ENCODE measurements around the gene BMPR1A. TPM values are rescaled to one million over a fixed set of nuclear protein-coding genes. Genes with fewer than 3 reads are reported as not detected.

The BMPR1A gene
- total RNA-seq, 3 donors from 2014 or later: 49.8 to 87.2 (median 57.4) TPM

DNA sequence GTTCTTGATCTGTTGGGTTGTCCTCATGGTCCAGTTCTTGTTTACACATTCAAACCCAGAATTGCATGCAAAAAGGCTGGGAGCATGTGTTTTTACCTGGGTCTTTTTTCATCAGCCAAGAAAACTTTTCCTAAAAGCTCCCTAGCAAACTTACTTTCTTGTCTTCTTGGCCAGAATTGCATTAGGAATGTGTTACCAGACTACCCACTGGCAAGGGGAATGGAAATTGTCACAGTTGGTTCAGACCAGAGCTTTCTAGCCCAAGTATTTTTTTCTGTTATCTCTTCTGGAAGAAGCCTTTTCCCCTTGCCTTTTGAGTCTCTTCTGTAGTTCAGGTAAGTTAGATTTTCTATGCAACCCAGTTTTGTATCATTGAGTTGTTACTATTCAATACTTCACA, 77.5 kb downstream of the BMPR1A start:
- H3K4me3 ChIP-seq: no peak overlapping the region
- H3K9me3 ChIP-seq: no peaks in the 10 kb centered on the region
- no peak for DNase-seq (ENCODE audit: low spot score in 2 of 2)
- no peaks in the 10 kb centered on the region for H3K27me3 ChIP-seq
- intact Hi-C loops (cut with DNase I; ENCODE audit: low total_unique reads): no loop called here
- no peaks in the 10 kb centered on the region for H3K36me3 ChIP-seq
- no peak overlapping the region for H3K27ac ChIP-seq
- H3K4me1 ChIP-seq: peaks cover 0 to 4% of the 10 kb centered on the region in 2 donors
- TF ChIP-seq POLR2A (IDR thresholded peaks at IDR 0.05) (no peak), POLR2AphosphoS5 (IDR thresholded peaks at IDR 0.05) (no peak)
- TF ChIP-seq, protein P1, sequence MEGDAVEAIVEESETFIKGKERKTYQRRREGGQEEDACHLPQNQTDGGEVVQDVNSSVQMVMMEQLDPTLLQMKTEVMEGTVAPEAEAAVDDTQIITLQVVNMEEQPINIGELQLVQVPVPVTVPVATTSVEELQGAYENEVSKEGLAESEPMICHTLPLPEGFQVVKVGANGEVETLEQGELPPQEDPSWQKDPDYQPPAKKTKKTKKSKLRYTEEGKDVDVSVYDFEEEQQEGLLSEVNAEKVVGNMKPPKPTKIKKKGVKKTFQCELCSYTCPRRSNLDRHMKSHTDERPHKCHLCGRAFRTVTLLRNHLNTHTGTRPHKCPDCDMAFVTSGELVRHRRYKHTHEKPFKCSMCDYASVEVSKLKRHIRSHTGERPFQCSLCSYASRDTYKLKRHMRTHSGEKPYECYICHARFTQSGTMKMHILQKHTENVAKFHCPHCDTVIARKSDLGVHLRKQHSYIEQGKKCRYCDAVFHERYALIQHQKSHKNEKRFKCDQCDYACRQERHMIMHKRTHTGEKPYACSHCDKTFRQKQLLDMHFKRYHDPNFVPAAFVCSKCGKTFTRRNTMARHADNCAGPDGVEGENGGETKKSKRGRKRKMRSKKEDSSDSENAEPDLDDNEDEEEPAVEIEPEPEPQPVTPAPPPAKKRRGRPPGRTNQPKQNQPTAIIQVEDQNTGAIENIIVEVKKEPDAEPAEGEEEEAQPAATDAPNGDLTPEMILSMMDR (IDR thresholded peaks at IDR 0.05): no peak

- no peaks in the 10 kb centered on the region for H3K36me3 ChIP-seq
- TF ChIP-seq, protein P1 (IDR thresholded peaks at IDR 0.05): no peak
- TF ChIP-seq POLR2A (IDR thresholded peaks at IDR 0.05) (no peak), POLR2AphosphoS5 (IDR thresholded peaks at IDR 0.05) (no peak)
- H3K27ac ChIP-seq: no peak overlapping the region
- DNase-seq (ENCODE audit: low spot score in 2 of 2): no peak
- H3K9me3 ChIP-seq: no peaks in the 10 kb centered on the region
- H3K4me1 ChIP-seq: no peaks in the 10 kb centered on the region
- H3K27me3 ChIP-seq: no peaks in the 10 kb centered on the region
- H3K4me3 ChIP-seq: no peak overlapping the region
- intact Hi-C loops (cut with DNase I; ENCODE audit: low total_unique reads): no loop called here
These were observed 79.6 kb downstream of the BMPR1A start for GRCh38 chr10:86836044-86836443.

DNA sequence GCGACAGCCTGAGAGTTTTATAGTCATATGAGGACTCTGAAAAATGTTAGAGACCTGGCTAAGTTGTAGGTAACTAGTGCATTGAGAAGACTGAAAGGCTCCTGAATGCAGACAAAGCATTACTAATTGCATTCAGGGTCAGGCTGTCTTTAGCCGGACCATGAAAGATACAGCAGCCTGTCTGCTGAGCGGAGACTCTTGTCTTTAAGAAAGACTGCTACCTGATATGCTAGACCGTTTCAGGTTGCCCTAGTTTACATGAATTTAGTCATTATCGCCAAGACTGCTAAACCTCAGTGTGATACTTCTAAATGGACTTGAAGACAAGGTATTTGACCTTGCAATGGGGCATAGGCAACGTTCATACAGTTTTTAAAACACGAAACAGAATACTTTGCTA, 81.2 kb downstream of the BMPR1A start:
- no peak overlapping the region for H3K27ac ChIP-seq
- H3K9me3 ChIP-seq: no peaks in the 10 kb centered on the region
- no peak overlapping the region for H3K4me3 ChIP-seq
- DNase-seq (ENCODE audit: low spot score in 2 of 2): no peak
- TF ChIP-seq, protein P1 (IDR thresholded peaks at IDR 0.05): no peak
- TF ChIP-seq POLR2A (IDR thresholded peaks at IDR 0.05) (no peak), POLR2AphosphoS5 (IDR thresholded peaks at IDR 0.05) (no peak)
- no peaks in the 10 kb centered on the region for H3K4me1 ChIP-seq
- no peaks in the 10 kb centered on the region for H3K27me3 ChIP-seq
- H3K36me3 ChIP-seq: no peaks in the 10 kb centered on the region
- intact Hi-C loops (cut with DNase I; ENCODE audit: low total_unique reads): no loop called here

GRCh38 chr10:86840498-86840897, 84.1 kb downstream of the BMPR1A start:
- H3K36me3 ChIP-seq: no peaks in the 10 kb centered on the region
- no peak for TF ChIP-seq POLR2AphosphoS5 (IDR thresholded peaks at IDR 0.05)
- TF ChIP-seq POLR2A (IDR thresholded peaks at IDR 0.05): no peak
- TF ChIP-seq, protein P1 (IDR thresholded peaks at IDR 0.05): no peak
- H3K27me3 ChIP-seq: no peaks in the 10 kb centered on the region
- H3K27ac ChIP-seq: no peak overlapping the region
- no peak for DNase-seq (ENCODE audit: low spot score in 2 of 2)
- H3K4me1 ChIP-seq: no peaks in the 10 kb centered on the region
- intact Hi-C loops (cut with DNase I; ENCODE audit: low total_unique reads): no loop called here
- no peaks in the 10 kb centered on the region for H3K9me3 ChIP-seq
- no peak overlapping the region for H3K4me3 ChIP-seq

- Histone ChIP-seq H3K27me3 (no peaks in the 10 kb centered on the region), H3K36me3 (no peaks in the 10 kb centered on the region), H3K4me1 (no peaks in the 10 kb centered on the region), H3K4me3 (no peak overlapping the region), H3K9me3 (no peaks in the 10 kb centered on the region), H3K27ac (no peak overlapping the region)
- TF ChIP-seq, protein P1 (IDR thresholded peaks at IDR 0.05): no peak
- no peak for TF ChIP-seq POLR2AphosphoS5 (IDR thresholded peaks at IDR 0.05)
- no peak for DNase-seq (ENCODE audit: low spot score in 2 of 2)
- intact Hi-C loops (cut with DNase I; ENCODE audit: low total_unique reads): no loop called here
These were observed 89.7 kb downstream of the BMPR1A start for GRCh38 chr10:86846088-86846487.
